ACHN (cell line): ENCODE measurements around the gene THOC2.
"Not testable (repeated sequence)": the region's sequence is repeated elsewhere in the genome, so short reads cannot be mapped to it uniquely, and the experiment has no call there.

Experiments used
- DNase-seq: peaks from one replicate; pipeline ENCODE4 v3.0.0-alpha.2; 2015
- in situ Hi-C: cut with HindIII; loops from 2 replicates; pipeline ENCODE4 v1.10.0; 2017; ENCODE audit warnings: low sequenced_read_pairs, low pct_ligation_motif_present, low pct_unique_long_range_greater_than_20kb

THOC2 gene

DNA sequence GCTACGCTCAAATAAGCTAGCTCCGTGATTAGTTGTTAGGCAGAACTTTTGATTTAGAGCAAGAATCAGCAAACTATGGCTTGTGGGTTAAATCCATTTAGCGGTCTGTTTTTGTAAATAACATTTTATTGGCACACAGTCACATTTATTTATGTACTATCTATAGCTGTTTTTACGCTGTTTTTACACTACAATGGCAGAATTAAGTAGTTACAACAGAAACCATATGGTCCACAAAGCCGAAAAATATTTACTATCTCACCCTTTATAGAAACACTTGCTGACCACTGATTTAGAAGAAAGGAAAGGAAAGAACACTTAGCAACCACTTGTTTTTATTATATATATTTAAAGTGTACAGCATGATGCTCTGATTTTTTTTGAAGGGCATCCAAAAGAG lies 41.1 kb downstream of the THOC2 start:
- no peak for DNase-seq
- in situ Hi-C loops, result no loop called here

GRCh38 chrX:123688524-123688923 lies 44.3 kb downstream of the THOC2 start:
- DNase-seq, result no peak
- in situ Hi-C loops, result no loop called here

DNA sequence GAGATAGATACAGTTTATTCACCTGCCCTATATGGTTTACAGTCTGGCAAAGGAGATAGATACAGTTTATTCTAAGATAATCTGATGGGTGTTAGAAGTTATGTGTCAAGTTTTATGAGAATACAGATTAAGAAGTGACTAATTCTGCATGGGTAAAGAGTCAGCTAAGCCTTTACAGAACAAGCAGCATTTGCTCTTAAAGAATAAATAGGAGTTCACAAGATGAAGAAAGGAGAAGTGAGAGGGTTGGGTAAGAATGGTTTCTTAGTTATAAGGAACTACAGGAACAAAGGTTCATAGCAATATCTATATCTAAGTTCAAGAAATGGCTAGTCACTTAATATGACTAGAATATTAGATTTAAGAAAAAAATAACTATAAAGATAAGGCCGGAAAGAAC lies 47.6 kb downstream of the THOC2 start:
- DNase-seq, result no peak

GRCh38 chrX:123682186-123682585 lies 50.7 kb downstream of the THOC2 start:
- in situ Hi-C loops, result no loop called here
- no peak for DNase-seq

More for the DNA sequence above, 47.6 kb downstream of the THOC2 start:
- in situ Hi-C loops, result no loop called here

GRCh38 chrX:123679733-123680460 lies 53.0 kb downstream of the THOC2 start:
- DNase-seq, in situ Hi-C loops: not testable (repeated sequence)

- DNase-seq, result no peak
- in situ Hi-C loops, result no loop called here
Measured at GRCh38 chrX:123675154-123675553, 57.7 kb downstream of the THOC2 start.

GRCh38 chrX:123673813-123674212 lies 59.0 kb downstream of the THOC2 start:
- in situ Hi-C loops, result no loop called here
- no peak for DNase-seq

GRCh38 chrX:123665197-123665596 lies 67.7 kb downstream of the THOC2 start:
- no peak for DNase-seq

DNA sequence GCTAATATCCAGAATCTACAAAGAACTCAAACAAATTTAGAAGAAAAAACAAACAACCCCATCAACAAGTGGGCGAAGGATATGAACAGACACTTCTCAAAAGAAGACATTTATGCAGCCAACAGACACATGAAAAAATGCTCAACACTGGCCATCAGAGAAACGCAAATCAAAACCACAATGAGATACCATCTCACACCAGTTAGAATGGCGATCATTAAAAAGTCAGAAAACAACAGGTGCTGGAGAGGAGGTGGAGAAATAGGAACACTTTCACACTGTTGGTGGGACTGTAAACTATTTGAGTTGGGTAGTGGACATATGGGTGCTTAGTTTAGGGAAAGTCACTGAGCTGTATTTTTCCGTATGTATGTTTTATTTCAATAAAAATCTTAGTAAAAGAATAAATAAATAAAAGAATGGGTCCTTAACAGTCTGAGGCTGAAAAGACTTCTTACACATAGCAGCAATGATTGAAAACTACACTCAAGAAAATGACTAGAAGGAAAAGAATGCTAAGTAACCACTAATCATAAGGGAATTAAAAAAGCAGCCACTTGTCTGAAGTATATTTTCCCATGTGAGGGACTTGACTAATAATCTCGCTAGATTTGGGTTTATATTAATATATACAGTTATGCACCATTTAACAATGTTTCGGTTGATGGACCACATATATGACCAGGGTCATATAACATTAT lies 68.2 kb downstream of the THOC2 start:
- in situ Hi-C loops, DNase-seq: not testable (repeated sequence)

More at GRCh38 chrX:123665197-123665596, 67.7 kb downstream of the THOC2 start:
- in situ Hi-C loops, result no loop called here

GRCh38 chrX:123663720-123664119 lies 69.1 kb downstream of the THOC2 start:
- not testable (repeated sequence) for DNase-seq

DNA sequence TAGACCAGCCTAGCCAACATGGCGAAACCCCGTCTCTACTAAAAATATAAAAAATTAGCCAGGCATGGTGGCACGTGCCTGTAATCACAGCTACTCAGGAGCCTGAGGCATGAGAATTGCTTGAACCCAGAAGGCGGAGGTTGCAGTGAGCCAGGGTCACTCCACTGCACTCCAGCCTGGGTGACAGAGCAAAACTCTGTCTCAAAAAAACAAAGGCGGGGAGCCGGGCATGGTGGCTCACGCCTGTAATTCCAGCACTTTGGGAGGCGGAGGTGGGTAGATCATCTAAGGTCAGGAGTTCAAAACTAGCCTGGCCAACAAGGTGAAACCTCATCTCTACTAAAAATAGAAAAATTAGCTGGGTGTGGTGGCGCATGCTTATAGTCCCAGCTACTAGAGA lies 76.3 kb downstream of the THOC2 start:
- in situ Hi-C loops, DNase-seq: not testable (repeated sequence)

More at GRCh38 chrX:123663720-123664119, 69.1 kb downstream of the THOC2 start:
- in situ Hi-C loops, result not testable (repeated sequence)

DNA sequence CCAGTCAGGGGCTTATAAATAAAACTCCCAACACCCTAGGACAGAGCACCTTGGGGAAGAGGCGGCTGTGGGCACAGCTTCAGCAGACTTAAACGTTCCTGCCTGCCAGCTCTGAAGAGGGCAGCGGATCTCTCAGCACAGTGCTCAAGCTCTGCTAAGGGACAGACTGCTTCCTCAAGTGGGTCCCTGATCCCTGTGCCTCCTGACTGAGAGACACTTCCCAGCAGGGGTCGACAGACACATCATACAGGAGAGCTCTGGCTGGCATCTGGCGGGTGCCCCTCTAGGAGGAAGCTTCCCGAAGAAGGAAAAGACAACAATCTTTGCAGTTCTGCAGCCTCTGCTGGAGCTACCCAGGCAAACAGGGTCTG lies 84.1 kb downstream of the THOC2 start:
- in situ Hi-C loops, result not testable (repeated sequence)

DNA sequence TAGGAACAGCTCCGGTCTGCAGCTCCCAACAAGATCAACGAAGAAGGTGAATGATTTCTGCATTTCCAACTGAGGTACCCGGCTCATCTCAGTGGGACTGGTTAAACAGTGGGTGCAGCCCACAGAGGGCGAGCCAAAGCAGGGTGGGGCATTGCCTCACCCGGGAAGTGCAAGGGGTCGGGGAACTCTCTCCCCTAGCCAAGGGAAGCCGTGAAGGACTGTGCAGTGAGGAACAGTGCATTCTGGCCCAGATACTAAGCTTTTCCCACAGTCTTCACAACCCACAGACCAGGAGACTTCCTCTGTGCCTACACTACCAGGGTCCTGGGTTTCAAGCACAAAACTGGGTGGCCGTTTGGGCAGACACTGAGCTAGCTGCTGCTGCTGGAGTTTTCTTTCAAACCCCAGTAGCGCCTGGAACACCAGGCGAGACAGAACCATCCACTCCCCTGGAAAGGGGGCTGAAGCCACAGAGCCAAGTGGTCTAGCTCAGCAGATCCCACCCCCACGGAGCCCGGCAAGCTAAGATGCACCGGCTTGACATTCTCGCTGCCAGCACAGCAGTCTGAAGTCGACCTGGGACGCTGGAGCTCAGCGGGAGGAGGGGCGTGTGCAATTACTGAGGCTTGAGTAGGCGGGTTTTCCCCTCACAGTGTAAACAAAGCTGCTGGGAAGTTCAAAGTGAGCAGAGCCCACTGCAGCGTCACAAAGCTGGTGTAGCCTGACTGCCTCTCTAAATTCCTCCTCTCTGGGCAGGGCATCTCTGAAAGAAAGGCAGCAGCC lies 84.6 kb downstream of the THOC2 start:
- DNase-seq, result peak; percentile 3
- in situ Hi-C loops, result no loop called here

More for the DNA sequence above, 84.1 kb downstream of the THOC2 start:
- DNase-seq, result not testable (repeated sequence)

GRCh38 chrX:123647244-123647643 lies 85.6 kb downstream of the THOC2 start:
- no peak for DNase-seq
- in situ Hi-C loops, result no loop called here

DNA sequence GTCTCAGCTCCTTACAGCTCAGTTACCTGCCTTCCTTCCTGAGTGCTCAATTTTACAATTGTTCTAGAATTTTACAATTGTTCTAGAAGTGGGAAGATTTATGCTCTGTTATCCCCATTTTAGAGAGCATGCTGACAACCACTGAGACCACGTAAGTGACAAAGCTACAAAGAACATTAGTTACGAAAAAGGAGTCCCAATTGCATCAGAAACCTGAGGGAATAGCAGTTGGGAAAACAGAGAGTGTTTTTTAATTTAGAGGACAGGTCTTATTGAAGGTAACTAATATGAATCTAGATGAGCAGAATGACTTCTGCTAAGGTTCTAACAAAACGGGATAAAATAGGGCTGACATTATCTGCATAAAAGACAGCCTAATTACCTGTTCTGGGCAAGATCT lies 103.3 kb downstream of the THOC2 start:
- in situ Hi-C loops, result no loop called here
- DNase-seq, result no peak

GRCh38 chrX:123626962-123627361 lies 105.9 kb downstream of the THOC2 start:
- in situ Hi-C loops, result no loop called here
- peak; percentile 0 for DNase-seq

DNA sequence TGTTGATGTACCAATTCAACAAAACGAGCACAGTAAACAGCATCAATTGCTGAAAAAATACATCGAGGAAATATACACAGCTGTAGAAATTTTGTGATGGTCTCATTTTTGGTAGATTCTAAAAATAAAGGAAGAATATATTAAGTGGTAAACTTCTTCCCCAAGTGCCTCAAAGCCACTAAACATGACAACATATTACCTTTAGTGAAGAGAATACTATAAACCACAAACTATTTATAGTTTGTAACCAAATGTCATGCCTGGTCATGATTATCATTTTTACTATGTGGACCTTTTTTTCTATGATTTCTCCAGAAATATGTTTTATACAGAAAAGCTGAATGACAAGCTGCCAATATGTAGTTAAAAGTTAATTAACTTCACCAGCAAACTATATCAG lies 106.9 kb downstream of the THOC2 start:
- DNase-seq, result no peak
- in situ Hi-C loops, result no loop called here

GRCh38 chrX:123625477-123625876 lies 107.4 kb downstream of the THOC2 start:
- no peak for DNase-seq
- in situ Hi-C loops, result no loop called here

- in situ Hi-C loops, result no loop called here
- DNase-seq, result no peak
Measured at GRCh38 chrX:123617007-123617406, 115.8 kb downstream of the THOC2 start.
